ENCODE data around the gene TRIAP1. TPM values are rescaled to one million over a fixed set of nuclear protein-coding genes. Genes with fewer than 3 reads are reported as not detected.
"Not testable (repeated sequence)": the region's sequence is repeated elsewhere in the genome, so short reads cannot be mapped to it uniquely, and the experiment has no call there.

Gene TRIAP1
- total RNA-seq, 4 donors from 2014 or later = 9.7 to 19.5 (median 16.8) TPM

DNA sequence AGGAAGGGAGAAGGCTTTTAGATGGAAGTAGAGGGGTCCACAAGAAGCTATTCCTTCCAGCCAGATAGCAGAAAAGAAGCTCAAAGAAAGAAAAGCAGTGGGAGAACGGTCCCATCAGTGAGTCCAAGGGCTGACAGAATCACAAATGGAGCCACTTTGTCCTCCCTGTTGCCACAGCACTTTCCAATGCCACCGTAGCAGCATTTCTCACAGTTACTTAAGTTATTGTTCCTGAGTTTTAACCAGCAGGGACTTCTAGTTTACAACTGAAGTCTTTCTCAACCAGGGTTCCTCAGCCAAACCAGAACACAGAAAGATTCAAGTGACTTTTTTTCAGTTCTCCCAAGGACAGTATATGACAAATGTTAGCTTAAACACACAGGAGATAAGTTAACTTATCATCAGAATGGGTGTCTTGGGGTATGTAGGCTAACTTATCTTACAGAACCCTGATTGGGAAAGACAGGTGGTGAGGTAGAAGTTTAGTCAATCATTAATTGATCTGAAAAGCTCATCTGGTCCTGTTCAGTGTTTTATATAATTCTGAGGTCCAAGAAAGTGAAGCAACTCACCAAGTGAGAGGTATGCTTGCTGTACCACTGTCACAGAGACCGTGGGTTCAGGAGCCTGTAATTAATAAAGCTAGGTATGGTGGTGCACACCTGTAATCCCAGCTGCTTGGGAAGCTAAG lies 7.0 kb upstream of the TRIAP1 start:
- H3K9me3 ChIP-seq = no peaks in the 10 kb centered on the region
- peaks cover 0 to 14% (median 0%) of the 10 kb centered on the region in 3 donors for H3K4me1 ChIP-seq
- TF ChIP-seq EP300 (IDR thresholded peaks at IDR 0.05) (no peak), POLR2AphosphoS5 (IDR thresholded peaks at IDR 0.05) (no peak), POLR2A (IDR thresholded peaks at IDR 0.05) (no peak)
- TF ChIP-seq, protein P1, sequence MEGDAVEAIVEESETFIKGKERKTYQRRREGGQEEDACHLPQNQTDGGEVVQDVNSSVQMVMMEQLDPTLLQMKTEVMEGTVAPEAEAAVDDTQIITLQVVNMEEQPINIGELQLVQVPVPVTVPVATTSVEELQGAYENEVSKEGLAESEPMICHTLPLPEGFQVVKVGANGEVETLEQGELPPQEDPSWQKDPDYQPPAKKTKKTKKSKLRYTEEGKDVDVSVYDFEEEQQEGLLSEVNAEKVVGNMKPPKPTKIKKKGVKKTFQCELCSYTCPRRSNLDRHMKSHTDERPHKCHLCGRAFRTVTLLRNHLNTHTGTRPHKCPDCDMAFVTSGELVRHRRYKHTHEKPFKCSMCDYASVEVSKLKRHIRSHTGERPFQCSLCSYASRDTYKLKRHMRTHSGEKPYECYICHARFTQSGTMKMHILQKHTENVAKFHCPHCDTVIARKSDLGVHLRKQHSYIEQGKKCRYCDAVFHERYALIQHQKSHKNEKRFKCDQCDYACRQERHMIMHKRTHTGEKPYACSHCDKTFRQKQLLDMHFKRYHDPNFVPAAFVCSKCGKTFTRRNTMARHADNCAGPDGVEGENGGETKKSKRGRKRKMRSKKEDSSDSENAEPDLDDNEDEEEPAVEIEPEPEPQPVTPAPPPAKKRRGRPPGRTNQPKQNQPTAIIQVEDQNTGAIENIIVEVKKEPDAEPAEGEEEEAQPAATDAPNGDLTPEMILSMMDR (IDR thresholded peaks at IDR 0.05) = no peak
- no peaks in the 10 kb centered on the region for H3K27me3 ChIP-seq
- no peak for ATAC-seq
- H3K36me3 ChIP-seq = peaks cover 0 to 70% of the 10 kb centered on the region in 2 donors
- H3K27ac ChIP-seq = no peak overlapping the region
- H3K4me3 ChIP-seq = no peak overlapping the region
- WGBS, 2 donors (ENCODE audit: low coverage in 1 of 2) = 86 to 100% methylated on average over 2 to 3 of the region's 3 CpGs

DNA sequence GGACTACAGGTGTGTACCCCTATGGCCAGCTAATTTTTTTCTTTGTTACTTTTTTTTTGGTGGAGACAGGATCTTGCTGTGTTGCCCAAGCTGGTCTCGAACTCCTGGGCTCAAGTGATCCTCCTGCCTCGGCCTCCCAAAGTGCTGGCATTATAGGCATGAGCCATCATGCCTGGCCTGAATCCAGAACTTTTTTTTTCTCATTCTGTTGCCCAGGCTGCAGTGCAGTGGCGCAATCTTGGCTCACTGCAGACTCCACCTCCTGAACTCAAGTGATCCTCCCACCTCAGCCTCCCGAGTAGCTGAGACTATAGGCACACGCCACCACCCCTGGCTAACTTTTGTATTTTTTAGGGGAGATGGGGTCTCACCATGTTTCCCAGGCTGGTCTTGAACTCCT lies 6.3 kb upstream of the TRIAP1 start:
- not testable (repeated sequence) for H3K27ac ChIP-seq, H3K27me3 ChIP-seq, H3K9me3 ChIP-seq, ATAC-seq, H3K4me3 ChIP-seq
- 58 to 93% methylated on average over 3 of the region's 5 CpGs for WGBS, 2 donors (ENCODE audit: low coverage in 1 of 2)
- Histone ChIP-seq H3K36me3 (peaks cover 0 to 67% of the 10 kb centered on the region in 2 donors), H3K4me1 (peaks cover 0 to 20% (median under 1%) of the 10 kb centered on the region in 3 donors)

DNA sequence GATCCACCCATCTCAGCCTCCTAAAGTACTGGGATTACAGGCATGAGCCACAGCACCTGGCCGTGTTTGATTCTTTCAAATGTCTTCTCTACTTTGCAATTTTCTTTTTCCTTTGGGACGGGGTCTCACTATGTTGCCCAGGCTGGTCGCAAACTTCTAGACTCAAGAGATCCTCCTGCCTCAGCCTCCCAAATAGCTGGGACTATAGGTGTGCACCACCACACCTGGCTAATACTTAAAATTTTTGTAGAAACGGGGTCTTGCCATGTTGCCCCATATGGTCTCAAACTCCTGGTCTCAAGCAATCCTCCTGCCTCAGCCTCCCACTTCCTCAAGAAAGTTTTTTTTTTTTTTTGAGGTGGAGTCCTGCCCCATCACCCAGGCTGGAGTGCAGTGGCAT lies 1.8 kb upstream of the TRIAP1 start:
- no peak for ATAC-seq
- Histone ChIP-seq H3K27me3 (no peaks in the 10 kb centered on the region), H3K9me3 (no peaks in the 10 kb centered on the region), H3K4me1 (peaks cover 3 to 50% (median 14%) of the 10 kb centered on the region in 3 donors), H3K36me3 (peaks cover 0 to 43% of the 10 kb centered on the region in 2 donors), H3K27ac (no peak overlapping the region), H3K4me3 (no peak overlapping the region)
- TF ChIP-seq EP300 (IDR thresholded peaks at IDR 0.05) = no peak
- TF ChIP-seq POLR2AphosphoS5 (IDR thresholded peaks at IDR 0.05) = no peak
- TF ChIP-seq POLR2A (IDR thresholded peaks at IDR 0.05) = no peak
- TF ChIP-seq, protein P1 (IDR thresholded peaks at IDR 0.05) = no peak
- WGBS, 2 donors (ENCODE audit: low coverage in 1 of 2) = 89 to 92% methylated on average over 3 of the region's 4 CpGs

DNA sequence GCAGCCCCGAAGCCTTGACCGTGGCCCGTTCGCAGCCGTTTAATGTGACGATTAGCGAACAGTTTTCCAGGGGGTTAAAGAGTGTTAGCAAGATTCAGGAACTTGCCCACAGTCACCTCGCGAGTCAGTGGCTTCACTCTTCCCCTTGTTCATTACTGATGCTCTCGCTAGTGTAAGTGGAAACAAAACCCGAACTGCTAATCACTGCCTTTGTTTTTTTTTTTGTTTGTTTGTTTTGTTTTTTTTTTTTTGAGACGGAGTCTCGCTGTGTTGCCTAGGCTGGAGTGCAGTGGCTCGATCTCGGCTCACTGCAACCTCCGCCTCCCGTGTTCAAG lies 627 bp upstream of the TRIAP1 start:
- WGBS, 2 donors (ENCODE audit: low coverage in 1 of 2) = 0% methylated on average over 9 to 11 of the region's 17 CpGs
- Histone ChIP-seq H3K27ac (peak overlapping the region; percentile 78 to 94 (median 90)), H3K36me3 (peaks cover 0 to 43% of the 10 kb centered on the region in 2 donors), H3K4me3 (peak overlapping the region; percentile 88 to 96), H3K4me1 (peaks cover 3 to 50% (median 14%) of the 10 kb centered on the region in 3 donors)
- not testable (repeated sequence) for H3K9me3 ChIP-seq, H3K27me3 ChIP-seq, ATAC-seq

DNA sequence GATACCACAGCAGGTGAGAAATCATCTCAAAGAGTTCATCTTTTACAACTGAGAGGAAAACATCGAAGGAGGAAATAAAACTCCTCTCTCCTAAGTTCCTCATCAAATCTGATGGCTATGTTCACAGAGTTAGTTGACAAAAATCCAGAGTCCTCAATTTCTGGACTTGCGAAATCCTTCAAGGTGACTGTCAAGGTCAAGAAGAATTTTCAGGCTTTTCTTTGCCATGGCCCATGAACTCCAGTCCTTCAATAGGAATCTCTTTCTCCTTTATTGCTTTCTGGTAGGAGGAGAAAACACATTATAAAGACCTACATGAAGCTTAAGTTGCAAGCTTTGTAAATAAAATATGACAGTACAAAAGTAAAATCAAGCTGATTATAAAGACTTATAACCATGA lies 1.5 kb downstream of the TRIAP1 start:
- H3K27ac ChIP-seq = no peak overlapping the region
- no peaks in the 10 kb centered on the region for H3K9me3 ChIP-seq
- H3K27me3 ChIP-seq = no peaks in the 10 kb centered on the region
- H3K4me3 ChIP-seq = no peak overlapping the region
- peaks cover 0 to 53% of the 10 kb centered on the region in 2 donors for H3K36me3 ChIP-seq
- TF ChIP-seq, protein P1 (IDR thresholded peaks at IDR 0.05) = no peak
- TF ChIP-seq EP300 (IDR thresholded peaks at IDR 0.05) (no peak), POLR2A (IDR thresholded peaks at IDR 0.05) (no peak), POLR2AphosphoS5 (IDR thresholded peaks at IDR 0.05) (no peak)
- 83 to 88% methylated on average over 1 to 2 of the region's 2 CpGs for WGBS, 2 donors (ENCODE audit: low coverage in 1 of 2)
- peaks cover 3 to 55% (median 14%) of the 10 kb centered on the region in 3 donors for H3K4me1 ChIP-seq
- no peak for ATAC-seq

DNA sequence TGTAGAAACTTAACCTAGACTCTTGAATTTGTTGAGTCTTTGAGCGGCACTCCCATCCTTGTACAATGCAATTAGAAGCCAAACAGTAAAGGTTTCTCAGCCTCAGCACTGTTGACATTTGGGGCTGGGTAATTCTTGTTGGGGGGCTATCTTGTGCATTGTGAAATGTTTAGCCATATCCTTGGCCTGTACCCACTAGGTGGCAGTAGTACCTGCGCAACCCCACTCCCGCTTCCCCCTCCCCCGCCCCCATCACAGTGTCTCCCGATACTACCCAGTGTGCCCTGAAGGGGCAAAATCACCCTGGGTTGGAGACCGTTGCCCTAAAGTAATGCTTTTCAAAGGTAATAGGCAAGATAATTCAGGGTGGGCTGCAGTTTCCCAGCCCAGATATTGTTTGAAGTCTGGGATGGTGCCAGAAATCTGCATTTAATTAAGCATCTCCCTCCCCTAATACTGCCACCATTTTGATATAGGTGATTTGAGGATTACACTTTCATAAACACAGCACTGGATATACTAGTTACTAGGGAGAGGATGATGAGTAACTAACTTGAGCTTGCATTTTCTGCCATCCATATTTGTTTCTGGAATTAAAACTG lies 6.4 kb downstream of the TRIAP1 start:
- Histone ChIP-seq H3K27ac (peak overlapping the region in 1 of 4 donors; percentile 45), H3K27me3 (no peaks in the 10 kb centered on the region), H3K4me3 (peak overlapping the region in 1 of 2 donors; percentile 81), H3K9me3 (no peaks in the 10 kb centered on the region), H3K4me1 (peaks cover 0 to 32% (median 8%) of the 10 kb centered on the region in 3 donors), H3K36me3 (peaks cover 0 to 51% of the 10 kb centered on the region in 2 donors)
- TF ChIP-seq EP300 (IDR thresholded peaks at IDR 0.05) = no peak
- TF ChIP-seq POLR2A (IDR thresholded peaks at IDR 0.05) = no peak
- TF ChIP-seq, protein P1 (IDR thresholded peaks at IDR 0.05) = peak in 3 of 4 experiments; percentile 7 to 74 (median 28)
- 50 to 55% methylated on average over 1 of the region's 6 CpGs for WGBS, 2 donors (ENCODE audit: low coverage in 1 of 2)
- ATAC-seq = peak; percentile 22
